IMR-90 (cell line): ENCODE data around the gene ELK3. TPM values are rescaled to one million over a fixed set of nuclear protein-coding genes. Genes with fewer than 3 reads are reported as not detected.

ENCODE experiments used
- ATAC-seq: fragments of 200-7000 bp; cut with Tn5 transposase; 2 replicates; pipeline ENCODE4 v1.9.1; 2020; ENCODE audit warnings: low read depth, mild to moderate bottlenecking, moderate library complexity
- BruUV-seq: library from RNA; stranded (reverse); fragments of 400-500 nt; replicated peaks from 2 replicates; lab custom pipeline; 2021; lab: Mats Ljungman, UMichigan
- CTCF ChIA-PET: fragments of 300-600 bp; formaldehyde crosslinking; extraction: SDS; loops from one replicate; lab custom pipeline; 2021; ENCODE audit warnings: antibody characterized with exemption; lab: Yijun Ruan, JAX
- POLR2A ChIA-PET: fragments of 300-600 bp; sonication (Branson Sonifier 250); formaldehyde crosslinking; loops from one replicate; lab custom pipeline; 2022; ENCODE audit warnings: antibody characterized with exemption; ENCODE audit not compliant: unreplicated experiment; lab: Charles Lee
- DNase-seq: peaks from one replicate; pipeline ENCODE4 v3.0.0; 2013
- H2AFZ ChIP-seq: replicated peaks from 2 replicates; pipeline ENCODE3; 2013; ENCODE audit warnings: low read length, mild to moderate bottlenecking; ENCODE audit not compliant: poor library complexity
- H2AK5ac ChIP-seq: 2 replicates; pipeline ENCODE4 v1.6.1; 2013; ENCODE audit warnings: low read depth, low read length, inconsistent platforms
- H2AK9ac ChIP-seq: replicated peaks from 2 replicates; pipeline ENCODE3; 2013; ENCODE audit warnings: mild to moderate bottlenecking, low read depth, low read length, moderate library complexity; ENCODE audit not compliant: poor library complexity
- H2BK120ac ChIP-seq: 2 replicates; pipeline ENCODE4 v1.6.1; 2013; ENCODE audit warnings: low read depth, low read length, inconsistent platforms
- H2BK15ac ChIP-seq: 3 replicates; pipeline ENCODE4 v1.6.1; 2013; ENCODE audit warnings: low read depth, low read length, inconsistent platforms
- H2BK20ac ChIP-seq: 2 replicates; pipeline ENCODE4 v1.6.1; 2013; ENCODE audit warnings: low read depth, mild to moderate bottlenecking, inconsistent platforms, low read length, moderate library complexity
- H2BK5ac ChIP-seq: 2 replicates; pipeline ENCODE4 v1.6.1; 2013; ENCODE audit warnings: mild to moderate bottlenecking, low read depth, low read length, inconsistent platforms; ENCODE audit not compliant: poor library complexity, severe bottlenecking
- H3K14ac ChIP-seq: replicated peaks from 2 replicates; pipeline ENCODE4 v1.6.1; 2013; ENCODE audit warnings: low read depth, low read length, inconsistent platforms
- H3K18ac ChIP-seq: 2 replicates; pipeline ENCODE4 v1.6.1; 2013; ENCODE audit warnings: low read depth, low read length, control low read depth
- H3K23ac ChIP-seq: 2 replicates; pipeline ENCODE4 v1.6.1; 2013; ENCODE audit warnings: low read depth, low read length, inconsistent platforms
- H3K27ac ChIP-seq: 2 replicates; pipeline ENCODE4 v1.5.1; 2013; ENCODE audit warnings: mild to moderate bottlenecking, control low read depth, low read length; ENCODE audit not compliant: insufficient read depth
- H3K27me3 ChIP-seq: 2 replicates; pipeline ENCODE4 v1.6.1; 2013; ENCODE audit warnings: low read length; ENCODE audit not compliant: control insufficient read depth, insufficient read depth
- H3K36me3 ChIP-seq: 2 replicates; pipeline ENCODE4 v1.6.1; 2013; ENCODE audit warnings: low read length, mixed read lengths; ENCODE audit not compliant: control insufficient read depth, insufficient read depth
- H3K4ac ChIP-seq: 2 replicates; pipeline ENCODE4 v1.6.1; 2013; ENCODE audit warnings: low read depth, low read length, inconsistent platforms
- H3K4me1 ChIP-seq: 2 replicates; pipeline ENCODE4 v1.6.1; 2013; ENCODE audit warnings: low read length, mixed read lengths; ENCODE audit not compliant: control insufficient read depth, insufficient read depth
- H3K4me2 ChIP-seq: 2 replicates; pipeline ENCODE4 v1.6.1; 2013; ENCODE audit warnings: low read depth, mild to moderate bottlenecking, control low read depth, low read length, moderate library complexity
- H3K4me3 ChIP-seq: 2 replicates; pipeline ENCODE4 v1.5.1; 2013; ENCODE audit warnings: low read depth, mild to moderate bottlenecking, control low read depth, low read length, moderate library complexity; ENCODE audit not compliant: insufficient read depth
- H3K56ac ChIP-seq: 2 replicates; pipeline ENCODE4 v1.6.1; 2013; ENCODE audit warnings: low read length, inconsistent platforms; ENCODE audit not compliant: insufficient read depth; ENCODE audit errors: extremely low read depth
- H3K79me1 ChIP-seq, 2 experiments: 2 replicates each; pipeline ENCODE4 v1.6.1; 2013; ENCODE audit warnings: low read length in 2 of 2, inconsistent platforms in 1 of 2, low read depth in 1 of 2
- H3K9ac ChIP-seq: 2 replicates; pipeline ENCODE4 v1.6.1; 2013; ENCODE audit warnings: low read depth, low read length, control low read depth
- H3K9me1 ChIP-seq: 2 replicates; pipeline ENCODE4 v1.6.1; 2013; ENCODE audit warnings: low read length, inconsistent platforms; ENCODE audit not compliant: insufficient read depth
- H3K9me3 ChIP-seq: 2 replicates; pipeline ENCODE4 v1.6.1; 2013; ENCODE audit warnings: low read length; ENCODE audit not compliant: control insufficient read depth, insufficient read depth
- H4K20me1 ChIP-seq: 2 replicates; pipeline ENCODE4 v1.6.1; 2013; ENCODE audit warnings: low read length, inconsistent platforms; ENCODE audit not compliant: insufficient read depth
- H4K5ac ChIP-seq: 2 replicates; pipeline ENCODE4 v1.6.1; 2013; ENCODE audit warnings: mild to moderate bottlenecking, low read depth, low read length, control low read depth
- H4K8ac ChIP-seq, 2 experiments: 2 replicates each; pipeline ENCODE4 v1.6.1; 2013; ENCODE audit warnings: low read depth in 2 of 2, low read length in 2 of 2, control low read depth in 1 of 2, inconsistent platforms in 1 of 2
- H4K91ac ChIP-seq: 2 replicates; pipeline ENCODE4 v1.6.1; 2013; ENCODE audit warnings: low read depth, low read length, inconsistent platforms; ENCODE audit not compliant: insufficient read depth
- BHLHE40 ChIP-seq: fragments of 150-350 bp; IDR thresholded peaks from 2 replicates; pipeline ENCODE4 v1.6.1; 2016; ENCODE audit warnings: mild to moderate bottlenecking, low read depth, low read length
- FOS ChIP-seq: fragments of 150-350 bp; IDR thresholded peaks from 2 replicates; pipeline ENCODE4 v1.6.1; 2016; ENCODE audit warnings: low read depth, low read length
- MAZ ChIP-seq: IDR thresholded peaks from 2 replicates; pipeline ENCODE4 v1.6.1; 2012; ENCODE audit warnings: low read depth, mild to moderate bottlenecking, low read length, improper control_type of control experiment, moderate library complexity, borderline replicate concordance
- POLR2A ChIP-seq: IDR thresholded peaks from 2 replicates; pipeline ENCODE4 v1.6.1; 2012; ENCODE audit warnings: mild to moderate bottlenecking, low read depth, low read length
- SMC3 ChIP-seq: fragments of 150-350 bp; IDR thresholded peaks from 2 replicates; pipeline ENCODE4 v1.6.1; 2016; ENCODE audit warnings: low read depth, mild to moderate bottlenecking, antibody characterized with exemption, low read length, moderate library complexity
- WGBS, 2 experiments: methylation state at CpG; one replicate each; pipeline versions ENCODE4 v1.1.5 to v1.1.7; 2013; ENCODE audit warnings: missing lambda C conversion rate in 2 of 2; ENCODE audit not compliant: insufficient read length in 1 of 2; ENCODE audit errors: extremely low coverage in 2 of 2; 5-methylcytosine and 5-hydroxymethylcytosine counted together
- dilution Hi-C: fragments of 300-500 bp; cut with HindIII; formaldehyde crosslinking; loops from one replicate; pipeline ENCODE4 v1.14.3; 2018; ENCODE audit warnings: low sequenced_read_pairs; ENCODE audit not compliant: unreplicated experiment
- in situ Hi-C: fragments of 300-500 bp; cut with MboI; formaldehyde crosslinking; loops from 3 replicates; pipeline ENCODE4 v1.14.3; 2019; ENCODE audit warnings: low sequenced_read_pairs, inconsistent platforms, mixed read lengths
- intact Hi-C: fragments of 100-400 bp; cut with micrococcal nuclease; formaldehyde crosslinking; loops from 2 replicates; pipeline ENCODE4 v1.10.0; 2022
- polyA plus RNA-seq, 3 experiments: library from polyadenylated mRNA; depleted of rRNA; stranded (reverse); fragments of >200 nt; gene quantifications; 2 replicates each; pipeline ENCODE4 v1.2.3, GENCODE V29; 2012; ENCODE audit warnings: low replicate concordance in 1 of 3
- total RNA-seq: library from RNA; depleted of rRNA; stranded (reverse); fragments of >200 nt; gene quantifications from 2 replicates; pipeline ENCODE4 v1.2.3, GENCODE V29; 2012

The ELK3 gene
- total and polyA plus RNA-seq, 2 of the 4 experiments (the other 2 are of a cell fraction), result 14.5 to 27.5 TPM

- H3K4me1 ChIP-seq, result peaks cover 15% of the 10 kb centered on the region
- DNase-seq, result no peak
- H2BK5ac ChIP-seq, result no peak overlapping the region
- in situ Hi-C loops, result no loop called here
- BruUV-seq, result no TSS peak
- H3K4ac ChIP-seq, result no peak overlapping the region
- peaks cover 31 to 86% of the 10 kb centered on the region in 2 experiments for H3K79me1 ChIP-seq
- no peak overlapping the region for H4K5ac ChIP-seq
- ATAC-seq, result no peak
- no peak overlapping the region for H3K9ac ChIP-seq
- no peaks in the 10 kb centered on the region for H3K9me3 ChIP-seq
- no peak overlapping the region for H2BK15ac ChIP-seq
- H4K20me1 ChIP-seq, result peaks cover 62% of the 10 kb centered on the region
- H2AK5ac ChIP-seq, result no peak overlapping the region
- intact Hi-C loops, result no loop called here
- H4K8ac ChIP-seq, result no peak overlapping the region
- H3K4me3 ChIP-seq, result no peak overlapping the region
- dilution Hi-C loops, result no loop called here
- no peak overlapping the region for H3K27ac ChIP-seq
- CTCF ChIA-PET, result no interaction called here
- peaks cover 22% of the 10 kb centered on the region for H3K9me1 ChIP-seq
- no peak overlapping the region for H2BK20ac ChIP-seq
- no peak overlapping the region for H3K56ac ChIP-seq
- H2BK120ac ChIP-seq, result no peak overlapping the region
- H3K36me3 ChIP-seq, result peaks cover 17% of the 10 kb centered on the region
- 90% methylated on average over 2 of the region's 12 CpGs; no CpG with 5 or more reads in 1 of the 2 experiments for WGBS, 2 experiments
- H3K18ac ChIP-seq, result no peak overlapping the region
- no peak overlapping the region for H2AK9ac ChIP-seq
- no peak overlapping the region for H3K14ac ChIP-seq
- H4K91ac ChIP-seq, result no peak overlapping the region
- no peak for TF ChIP-seq SMC3
- TF ChIP-seq POLR2A, result no peak
- no peak for TF ChIP-seq FOS
- TF ChIP-seq MAZ, result no peak
- TF ChIP-seq BHLHE40, result no peak
- no peaks in the 10 kb centered on the region for H3K27me3 ChIP-seq
- no peak overlapping the region for H3K4me2 ChIP-seq
- no peak overlapping the region for H2AFZ ChIP-seq
- POLR2A ChIA-PET, result no interaction called here
- no peak overlapping the region; the same call in 1 of the 2 replicates for H3K23ac ChIP-seq
These were observed 48.4 kb downstream of the ELK3 start for GRCh38 chr12:96242597-96242996.
